Muscle of leg (tissue), 16 donors: Measurements from ENCODE around the gene FAM3D. TPM values are rescaled to one million over a fixed set of nuclear protein-coding genes. Genes with fewer than 3 reads are reported as not detected.
A peak's percentile ranks its signal among the peaks of the same experiment; 100 is the strongest.
"Not testable (repeated sequence)": the region's sequence is repeated elsewhere in the genome, so short reads cannot be mapped to it uniquely, and the experiment has no call there.

Experiments
- DNase-seq: peaks from one replicate; pipeline ENCODE4 v3.0.0; 2013
- H3K27ac ChIP-seq: one replicate; pipeline ENCODE4 v1.5.1; 2013; ENCODE audit warnings: mild to moderate bottlenecking, low read length, control low read depth
- H3K27me3 ChIP-seq: one replicate; pipeline ENCODE4 v1.6.1; 2013; ENCODE audit warnings: low read length; ENCODE audit not compliant: control insufficient read depth, insufficient read depth
- H3K36me3 ChIP-seq: one replicate; pipeline ENCODE4 v1.6.1; 2013; ENCODE audit warnings: low read length; ENCODE audit not compliant: control insufficient read depth, insufficient read depth
- H3K4me1 ChIP-seq: one replicate; pipeline ENCODE4 v1.6.1; 2013; ENCODE audit warnings: low read length; ENCODE audit not compliant: control insufficient read depth, insufficient read depth
- H3K4me3 ChIP-seq: one replicate; pipeline ENCODE4 v1.5.1; 2013; ENCODE audit warnings: low read length, control low read depth
- H3K9me3 ChIP-seq: replicated peaks from 2 replicates; pipeline ENCODE4 v1.6.1; 2013; ENCODE audit warnings: low read depth, low read length; ENCODE audit not compliant: control insufficient read depth
- WGBS: methylation state at CpG from one replicate; pipeline ENCODE4 v1.1.5; 2013; ENCODE audit warnings: missing lambda C conversion rate; ENCODE audit not compliant: insufficient coverage; 5-methylcytosine and 5-hydroxymethylcytosine counted together
- long read RNA-seq, 11 donors: transcript quantifications; one replicate each; lab custom pipeline, GENCODE V29; 2026
- polyA plus RNA-seq, 8 donors: library from polyadenylated mRNA; unstranded; fragments of 120-200 nt; gene quantifications; one replicate each; pipeline versions ENCODE4 v1.2.1 to v1.2.3, GENCODE V29; 2013; ENCODE audit warnings: inconsistent platforms in 1 of 8, low replicate concordance in 1 of 8; ENCODE audit not compliant: insufficient read length in 8 of 8, insufficient read depth in 1 of 8
- total RNA-seq: library from RNA; stranded (reverse); fragments of 120-200 nt; gene quantifications from one replicate; pipeline ENCODE4 v1.2.4, GENCODE V29; 2013

Gene FAM3D, protein sequence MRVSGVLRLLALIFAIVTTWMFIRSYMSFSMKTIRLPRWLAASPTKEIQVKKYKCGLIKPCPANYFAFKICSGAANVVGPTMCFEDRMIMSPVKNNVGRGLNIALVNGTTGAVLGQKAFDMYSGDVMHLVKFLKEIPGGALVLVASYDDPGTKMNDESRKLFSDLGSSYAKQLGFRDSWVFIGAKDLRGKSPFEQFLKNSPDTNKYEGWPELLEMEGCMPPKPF
- total RNA-seq (0.09 TPM), polyA plus RNA-seq (1 to 10 TPM in 1 of 8 donors, under 1 TPM in 2, not detected in 5; 0.07 to 1.2 (median 0.69) TPM)
- long read RNA-seq, donor 1: 0 reads
- long read RNA-seq, donor 2: 0 reads
- long read RNA-seq, donor 3: 0 reads
- long read RNA-seq, donor 4: 0 reads
- long read RNA-seq, donor 5: 0 reads
- long read RNA-seq, donor 6: 0 reads
- long read RNA-seq, donor 7: 0 reads
- long read RNA-seq, donor 8: 0 reads
- long read RNA-seq, donor 9: 0 reads
- long read RNA-seq, donor 10: 0 reads
- long read RNA-seq, donor 11: 0 reads

- Histone ChIP-seq H3K4me1 (peaks cover 4% of the 10 kb centered on the region), H3K36me3 (no peaks in the 10 kb centered on the region), H3K27me3 (no peaks in the 10 kb centered on the region), H3K4me3 (no peak within 1 kb of the TSS), H3K27ac (no peak within 1 kb of the TSS), H3K9me3 (no peaks in the 10 kb centered on the region)
- DNase-seq: peak; percentile 52
- 50% methylated on average over 1 of the region's 6 CpGs for WGBS
These were observed at the start of gene FAM3D for GRCh38 chr3:58666683-58667082. Gene FAM3D (minus strand): TSS chr3:58666774. CDS start chr3:58655563, 11,211 bp downstream.

- Histone ChIP-seq H3K4me3 (no peak overlapping the region), H3K4me1 (no peaks in the 10 kb centered on the region), H3K27ac (no peak overlapping the region), H3K9me3 (no peaks in the 10 kb centered on the region), H3K27me3 (no peaks in the 10 kb centered on the region), H3K36me3 (no peaks in the 10 kb centered on the region)
- no peak for DNase-seq
- WGBS: no CpG with 5 or more reads among the region's 3 CpGs
These were observed 47.3 kb upstream of the FAM3D start for GRCh38 chr3:58713715-58714401.

DNA sequence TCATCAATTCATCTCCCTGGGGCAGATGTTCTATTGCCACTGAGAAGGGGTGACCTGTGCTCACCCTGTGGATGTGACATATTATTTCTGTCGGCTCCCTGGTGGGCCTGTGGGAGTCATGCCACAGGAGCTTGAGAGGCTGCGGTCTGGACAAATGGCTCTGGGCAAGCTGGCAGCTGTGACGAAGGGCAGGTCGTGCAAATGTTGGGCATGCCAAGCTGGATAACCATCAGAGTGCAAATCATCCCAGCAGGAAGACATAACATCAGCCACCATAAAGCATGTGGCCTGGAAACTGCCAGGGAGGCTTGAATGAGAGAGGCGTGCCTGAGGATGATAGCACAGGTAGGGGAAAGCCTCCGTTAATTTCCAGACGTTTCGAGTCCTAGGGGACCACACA, 45.3 kb upstream of the FAM3D start:
- no peak for DNase-seq
- Histone ChIP-seq H3K4me1 (no peaks in the 10 kb centered on the region), H3K27ac (no peak overlapping the region), H3K4me3 (no peak overlapping the region), H3K36me3 (no peaks in the 10 kb centered on the region), H3K27me3 (no peaks in the 10 kb centered on the region), H3K9me3 (no peaks in the 10 kb centered on the region)
- WGBS: 84% methylated on average over 4 of the region's 8 CpGs

DNA sequence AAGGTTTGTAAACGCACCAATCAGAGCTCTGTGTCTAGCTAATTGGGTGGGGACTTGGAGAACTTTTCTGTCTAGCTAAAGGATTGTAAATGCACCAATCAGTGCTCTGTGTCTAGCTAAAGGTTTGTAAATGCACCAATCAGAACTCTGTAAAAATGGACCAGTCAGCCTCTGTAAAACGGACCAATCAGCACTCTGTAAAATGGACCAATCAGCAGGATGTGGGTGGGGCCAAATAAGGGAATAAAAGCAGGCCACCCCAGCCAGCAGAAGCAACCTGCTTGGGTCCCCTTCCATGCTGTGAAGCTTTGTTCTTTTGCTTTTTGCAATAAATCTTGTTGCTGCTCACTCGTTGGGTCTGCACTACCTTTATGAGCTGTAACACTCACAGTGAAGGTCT, 42.4 kb upstream of the FAM3D start:
- WGBS: 77% methylated on average over 3 of the region's 3 CpGs
- H3K27ac ChIP-seq, H3K27me3 ChIP-seq, H3K9me3 ChIP-seq, DNase-seq, H3K4me3 ChIP-seq, H3K36me3 ChIP-seq, H3K4me1 ChIP-seq: not testable (repeated sequence)

GRCh38 chr3:58708116-58708791, 41.7 kb upstream of the FAM3D start:
- Histone ChIP-seq H3K4me3 (no peak overlapping the region), H3K36me3 (no peaks in the 10 kb centered on the region), H3K27me3 (no peaks in the 10 kb centered on the region), H3K9me3 (no peaks in the 10 kb centered on the region), H3K4me1 (no peaks in the 10 kb centered on the region), H3K27ac (no peak overlapping the region)
- DNase-seq: no peak
- no CpG with 5 or more reads among the region's 3 CpGs for WGBS

DNA sequence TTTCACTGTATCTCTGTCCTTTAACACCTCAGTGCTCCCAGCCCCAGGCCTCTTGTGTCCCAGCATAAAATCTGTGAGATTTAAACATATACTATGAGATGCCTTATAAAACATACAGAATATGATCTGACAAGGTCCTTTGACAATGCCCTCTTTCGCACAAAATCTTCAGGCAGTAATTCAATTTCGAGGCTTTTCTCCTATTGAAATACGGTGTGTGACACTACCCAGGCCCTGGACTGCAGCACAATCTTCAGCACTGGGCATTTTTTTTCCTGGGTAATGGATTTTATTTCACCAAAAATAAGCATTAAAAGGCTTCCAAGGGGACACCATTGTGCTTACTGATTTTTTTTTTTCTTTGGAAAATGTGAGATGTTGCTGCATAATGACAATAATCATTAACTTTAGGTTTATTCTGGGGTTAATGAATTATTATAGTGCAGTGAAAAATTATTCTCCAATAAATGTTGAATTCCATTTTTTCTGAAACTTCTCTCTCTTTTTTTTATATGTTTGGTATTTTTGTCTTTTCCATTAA, 40.9 kb upstream of the FAM3D start:
- no CpG with 5 or more reads among the region's 3 CpGs for WGBS
- H3K36me3 ChIP-seq: no peaks in the 10 kb centered on the region
- no peaks in the 10 kb centered on the region for H3K27me3 ChIP-seq
- H3K27ac ChIP-seq: no peak overlapping the region
- H3K4me3 ChIP-seq: no peak overlapping the region
- no peaks in the 10 kb centered on the region for H3K9me3 ChIP-seq
- no peaks in the 10 kb centered on the region for H3K4me1 ChIP-seq
- DNase-seq: no peak

GRCh38 chr3:58706395-58707167, 40.0 kb upstream of the FAM3D start:
- no peak overlapping the region for H3K27ac ChIP-seq
- H3K27me3 ChIP-seq: no peaks in the 10 kb centered on the region
- H3K36me3 ChIP-seq: no peaks in the 10 kb centered on the region
- H3K4me3 ChIP-seq: no peak overlapping the region
- H3K9me3 ChIP-seq: no peaks in the 10 kb centered on the region
- no peaks in the 10 kb centered on the region for H3K4me1 ChIP-seq
- 86% methylated on average over 1 of the region's 2 CpGs for WGBS
- DNase-seq: no peak

DNA sequence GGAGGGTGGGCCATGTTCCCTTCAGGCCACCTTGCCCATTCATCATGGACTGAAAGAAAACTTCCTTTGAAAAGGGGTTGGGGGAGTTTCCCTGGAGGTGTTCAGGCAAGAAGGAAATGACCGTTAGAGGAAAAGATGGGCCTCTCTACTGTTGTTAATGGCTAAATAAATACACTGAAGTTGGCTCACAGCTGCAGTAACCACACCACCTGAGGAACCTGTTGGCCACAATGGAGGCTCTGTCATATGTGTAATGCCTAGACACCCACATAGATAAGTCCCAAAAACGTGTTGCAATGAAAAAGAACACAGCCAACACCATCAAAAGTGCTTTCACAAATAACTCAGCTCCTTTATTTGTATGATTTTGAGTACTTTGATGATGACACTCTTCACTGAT, 38.2 kb upstream of the FAM3D start:
- H3K36me3 ChIP-seq: no peaks in the 10 kb centered on the region
- WGBS: no CpG with 5 or more reads among the region's 2 CpGs
- DNase-seq: no peak
- no peak overlapping the region for H3K4me3 ChIP-seq
- H3K9me3 ChIP-seq: no peaks in the 10 kb centered on the region
- H3K27ac ChIP-seq: no peak overlapping the region
- no peaks in the 10 kb centered on the region for H3K4me1 ChIP-seq
- no peaks in the 10 kb centered on the region for H3K27me3 ChIP-seq

DNA sequence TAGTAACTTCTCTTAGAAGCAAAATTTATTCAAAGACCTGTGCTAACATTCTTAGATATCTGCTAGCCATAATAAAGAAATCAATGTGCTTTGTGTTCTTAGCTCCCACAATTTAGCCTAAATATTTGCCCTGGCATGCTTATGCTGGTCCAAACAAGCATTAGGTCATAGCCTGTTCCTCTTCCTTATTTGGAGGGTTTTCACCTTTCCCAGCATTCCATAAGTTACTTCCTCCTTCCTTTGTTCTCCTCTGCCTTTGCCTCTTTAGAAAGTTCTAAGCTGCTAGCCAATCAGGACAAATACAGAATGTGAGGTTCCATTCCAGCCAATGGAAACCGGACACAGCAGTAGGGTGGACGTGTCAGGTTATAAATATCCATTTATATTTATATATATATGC, 37.7 kb upstream of the FAM3D start:
- not testable (repeated sequence) for H3K36me3 ChIP-seq, H3K4me1 ChIP-seq, H3K9me3 ChIP-seq, DNase-seq, H3K27me3 ChIP-seq, H3K4me3 ChIP-seq, H3K27ac ChIP-seq
- no CpG with 5 or more reads among the region's 2 CpGs for WGBS
